HG03442 (cell line): ENCODE data around the gene KIFC3.
"Not testable (repeated sequence)": the region's sequence is repeated elsewhere in the genome, so short reads cannot be mapped to it uniquely, and the experiment has no call there.

Experiments
- ATAC-seq: cut with Tn5 transposase; IDR thresholded peaks from one replicate; pipeline ENCODE4 v1.9.1; 2021; ENCODE audit warnings: mild to moderate bottlenecking, moderate library complexity; ENCODE audit not compliant: unreplicated experiment

The KIFC3 gene

DNA sequence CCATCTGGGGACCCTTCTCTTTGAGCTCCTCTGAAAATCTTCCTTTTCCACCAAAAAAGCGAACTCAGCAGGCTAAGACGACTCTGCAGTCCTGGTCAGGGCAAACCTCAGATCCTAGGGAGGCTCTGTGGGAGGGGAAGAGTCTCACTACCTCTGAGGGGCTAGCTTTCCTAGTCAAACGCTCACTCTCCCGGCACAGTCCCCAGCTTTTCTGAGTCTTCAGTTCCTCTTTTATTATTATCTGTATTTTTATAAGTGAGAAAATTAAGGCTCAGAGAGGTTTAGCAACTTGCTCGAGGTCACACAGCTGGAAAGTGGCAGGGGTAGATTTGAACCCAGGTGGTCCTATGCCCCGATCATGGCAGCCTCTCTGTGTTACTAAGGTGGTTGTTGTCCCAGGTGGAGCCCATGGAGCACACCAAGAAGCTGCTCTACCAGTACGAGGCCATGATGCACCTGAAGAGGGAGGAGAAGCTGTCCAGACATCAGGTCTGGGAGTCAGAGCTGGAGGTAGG lies 75.8 kb downstream of the KIFC3 start:
- no peak for ATAC-seq

DNA sequence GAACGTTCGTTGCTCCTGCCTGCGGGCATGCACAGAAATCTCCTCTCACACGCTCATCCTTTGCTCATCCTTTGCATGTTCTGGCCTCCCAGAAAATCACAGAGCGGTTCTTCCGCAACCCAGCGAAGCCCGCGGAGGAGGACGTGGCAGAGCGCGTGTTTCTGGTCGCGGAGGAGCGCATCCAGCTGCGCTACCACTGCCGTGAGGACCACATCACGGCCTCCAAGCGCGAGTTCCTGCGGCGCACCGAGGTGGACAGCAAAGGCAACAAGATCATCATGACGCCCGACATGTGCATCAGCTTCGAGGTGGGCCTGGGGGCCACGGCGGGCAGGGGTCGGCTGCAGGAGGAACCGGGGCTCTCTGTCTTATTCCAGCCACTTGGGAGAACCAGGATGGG lies 76.3 kb downstream of the KIFC3 start:
- ATAC-seq: no peak

DNA sequence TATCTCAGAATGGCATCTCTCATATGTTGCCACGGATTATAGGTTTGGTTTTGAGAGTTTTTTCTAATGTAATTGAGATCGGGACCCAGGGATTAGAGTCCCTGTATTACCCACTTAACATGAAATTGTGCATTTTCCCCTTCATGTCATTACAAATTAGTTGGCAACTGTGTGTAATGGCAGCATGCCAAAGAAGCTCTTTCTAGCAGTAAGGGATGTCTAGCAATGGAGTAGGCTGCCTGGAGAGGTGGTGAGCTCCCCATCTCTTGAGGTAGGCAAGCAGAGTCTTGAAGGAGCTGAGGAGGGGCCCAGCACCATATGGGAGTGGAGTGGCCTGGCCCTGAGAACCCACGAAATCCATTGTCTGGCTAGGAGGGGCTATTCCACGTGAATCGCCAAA lies 76.7 kb downstream of the KIFC3 start:
- ATAC-seq: no peak

DNA sequence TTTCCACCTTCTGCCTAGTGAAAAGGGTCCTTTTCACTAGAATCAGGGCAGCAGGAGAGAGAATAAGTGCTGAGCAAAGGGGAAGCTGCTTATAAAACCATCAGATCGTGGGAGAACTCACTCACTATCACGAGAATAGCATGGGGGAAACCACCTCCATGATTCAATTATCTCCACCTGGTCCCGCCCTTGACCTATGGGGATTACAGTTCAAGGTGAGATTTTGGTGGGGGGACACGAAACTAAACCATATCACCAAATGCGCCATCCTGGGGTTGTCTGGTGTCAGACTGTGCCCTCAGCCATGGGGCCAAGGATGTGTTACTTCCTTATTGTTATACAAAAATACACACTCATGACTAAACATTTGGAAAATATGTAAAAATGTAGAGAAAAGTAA lies 77.1 kb downstream of the KIFC3 start:
- ATAC-seq: no peak

DNA sequence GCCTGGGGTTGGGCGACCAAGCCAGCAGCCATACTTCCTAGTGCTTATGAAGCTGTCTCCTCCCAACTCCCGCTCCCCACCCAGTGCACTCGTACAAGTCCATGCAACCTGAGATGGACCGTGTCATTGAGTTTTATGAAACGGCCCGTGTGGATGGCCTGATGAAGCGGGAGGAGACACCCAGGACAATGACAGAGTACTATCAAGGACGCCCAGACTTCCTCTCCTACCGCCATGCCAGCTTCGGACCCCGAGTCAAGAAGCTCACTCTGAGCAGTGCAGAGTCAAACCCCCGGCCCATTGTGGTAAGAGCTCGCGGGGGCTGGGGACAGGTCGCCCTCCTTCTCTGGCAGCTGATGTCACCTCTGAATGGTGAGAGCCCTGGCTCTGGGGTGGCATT lies 77.8 kb downstream of the KIFC3 start:
- ATAC-seq: no peak

DNA sequence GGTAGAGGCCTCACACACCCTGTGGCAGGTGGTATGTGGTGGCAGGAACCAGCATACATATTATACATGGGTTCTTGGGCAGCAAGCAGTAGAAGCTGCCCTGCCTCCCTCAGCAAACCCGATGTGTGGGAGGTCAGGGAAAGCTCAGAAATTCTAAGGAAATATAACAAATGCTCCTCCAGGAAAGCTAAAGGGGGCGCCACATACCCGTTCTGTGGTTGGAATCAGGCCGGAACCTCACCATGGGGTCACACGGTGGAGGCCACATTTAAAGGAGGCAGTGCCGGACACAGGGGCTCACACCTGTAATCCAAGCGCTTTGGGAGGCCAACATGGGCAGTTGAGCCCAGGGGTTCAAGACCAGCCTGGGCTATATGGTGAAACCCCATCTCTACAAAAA lies 79.1 kb downstream of the KIFC3 start:
- ATAC-seq: no peak

DNA sequence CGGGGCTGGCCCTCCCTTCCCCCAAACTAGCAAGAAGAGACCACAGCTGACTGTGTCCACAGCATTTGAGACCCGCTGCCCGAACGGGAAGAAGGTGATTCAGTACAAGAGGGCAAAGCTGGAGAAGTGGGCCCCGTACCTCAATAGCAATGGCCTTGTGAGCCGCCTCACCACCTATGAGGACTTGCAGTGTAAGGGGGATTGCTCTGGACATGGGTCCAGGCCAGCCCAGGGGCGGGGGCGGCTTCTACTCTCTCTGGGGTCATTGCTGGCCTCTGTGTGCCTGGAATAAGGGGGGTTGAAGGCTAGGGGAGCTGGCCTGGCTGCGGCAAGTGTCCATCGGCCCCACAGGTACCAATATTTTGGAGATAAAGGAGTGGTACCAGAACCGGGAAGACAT lies 79.6 kb downstream of the KIFC3 start:
- ATAC-seq: no peak

DNA sequence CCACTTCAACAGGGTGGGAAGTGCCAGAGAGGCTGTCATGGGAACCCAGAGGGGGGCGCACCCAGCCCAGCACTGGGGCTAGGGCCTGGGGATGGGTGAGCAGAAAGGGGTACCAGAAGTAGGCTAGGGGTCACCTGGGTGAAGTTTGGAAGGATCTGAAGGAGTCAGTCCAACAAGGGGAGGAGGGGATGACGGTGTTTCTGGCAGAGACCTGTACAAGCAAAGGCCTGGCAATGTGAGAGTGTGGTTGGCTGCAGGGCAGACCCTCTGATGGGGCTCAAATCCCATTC lies 80.1 kb downstream of the KIFC3 start:
- no peak for ATAC-seq

DNA sequence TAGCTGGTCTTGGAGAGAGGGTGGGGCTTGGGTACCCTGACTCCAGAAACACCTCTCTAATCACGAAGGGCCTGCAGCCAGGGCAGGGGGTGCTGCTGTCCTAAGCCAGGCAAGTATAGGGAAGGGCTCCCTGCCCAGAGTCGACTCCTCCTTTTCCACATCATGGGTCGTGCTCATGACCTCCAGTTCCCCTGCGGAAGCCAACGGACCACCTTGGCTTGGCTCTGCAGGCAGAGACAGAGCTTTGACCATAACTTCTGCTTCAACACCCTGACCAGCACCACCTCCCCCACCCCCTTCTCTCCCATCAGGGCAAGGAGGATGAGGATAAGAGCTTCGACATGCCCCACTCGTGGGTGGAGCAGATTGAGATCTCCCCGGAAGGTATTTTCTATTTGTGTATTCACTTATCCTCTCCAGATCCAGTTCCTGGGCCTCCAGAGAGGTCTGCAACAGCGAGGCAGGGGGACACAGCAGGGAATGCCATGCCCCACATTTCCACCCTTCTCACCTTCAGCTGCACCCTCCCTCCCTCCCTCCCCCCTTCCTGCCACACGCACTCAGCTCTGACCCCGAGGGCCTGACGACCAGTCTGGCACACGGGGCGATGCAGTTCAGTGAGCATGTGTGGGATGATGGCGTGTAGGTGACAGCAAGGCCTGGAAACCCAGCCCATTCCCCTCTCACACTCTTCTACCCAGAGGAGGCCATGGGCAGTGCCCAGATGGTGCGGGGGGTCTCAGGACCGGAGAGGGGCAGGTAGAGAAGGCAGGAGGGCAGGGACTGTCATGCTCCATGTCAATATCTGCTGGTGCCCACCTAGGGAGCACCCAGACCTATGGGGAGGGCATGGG lies 80.7 kb downstream of the KIFC3 start:
- no peak for ATAC-seq

DNA sequence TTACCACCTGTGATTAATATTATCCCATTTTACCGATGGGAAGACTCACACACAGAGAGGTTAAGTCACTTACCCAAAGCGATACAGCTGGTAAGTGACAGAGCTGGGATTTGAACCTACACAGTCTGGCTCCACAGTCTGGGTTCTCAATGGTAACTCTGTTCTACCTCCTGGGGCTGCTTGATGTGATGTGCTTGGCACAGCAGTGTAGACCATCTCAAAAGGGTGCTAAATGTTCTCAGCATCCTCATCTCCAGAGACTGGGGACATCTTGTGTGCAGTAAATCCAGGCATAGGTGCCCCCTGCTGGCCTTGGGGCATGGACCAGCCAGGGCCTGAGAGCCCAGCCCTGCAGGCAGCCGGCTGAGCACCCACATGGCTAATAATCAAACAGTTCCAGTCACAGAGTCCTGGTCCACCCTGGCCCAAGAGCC lies 82.1 kb downstream of the KIFC3 start:
- no peak for ATAC-seq

DNA sequence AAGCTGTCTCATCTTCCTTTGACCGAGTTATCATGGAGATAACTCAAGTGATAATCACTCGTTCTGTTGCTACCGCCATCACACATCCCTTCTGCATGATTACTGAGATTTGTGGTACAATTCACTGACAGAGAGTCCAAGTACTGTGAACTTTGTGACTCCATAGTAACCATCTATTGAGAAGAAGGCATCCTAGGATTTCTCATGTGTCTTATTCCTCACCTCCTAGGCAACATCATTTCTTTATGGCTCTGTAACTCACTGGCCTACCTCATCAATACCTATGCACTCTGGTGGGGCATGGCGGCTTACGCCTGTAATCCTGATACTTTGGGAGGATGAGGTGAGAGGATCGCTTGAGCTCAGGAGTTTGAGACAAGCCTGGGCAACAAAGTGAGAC lies 88.2 kb downstream of the KIFC3 start:
- ATAC-seq: no peak

DNA sequence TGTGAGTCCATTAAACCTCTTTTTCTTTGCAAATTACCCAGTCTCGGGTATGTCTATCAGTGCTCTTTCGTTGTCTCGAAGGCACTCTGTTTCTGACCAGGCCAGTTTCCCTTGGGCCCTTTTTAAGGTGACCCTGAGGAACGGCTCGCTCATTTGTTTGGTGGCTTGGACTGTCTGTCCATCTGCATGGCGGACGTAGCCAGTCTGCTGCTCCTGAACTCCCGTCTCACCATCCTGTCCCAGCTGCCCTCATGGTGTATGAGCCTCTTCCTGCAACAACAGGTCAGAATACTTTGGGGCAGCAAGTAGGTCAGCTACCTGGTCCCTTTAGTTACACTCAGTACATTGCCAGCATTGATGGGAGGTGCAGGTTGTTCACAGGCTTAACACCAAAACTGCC lies 88.7 kb downstream of the KIFC3 start:
- no peak for ATAC-seq

DNA sequence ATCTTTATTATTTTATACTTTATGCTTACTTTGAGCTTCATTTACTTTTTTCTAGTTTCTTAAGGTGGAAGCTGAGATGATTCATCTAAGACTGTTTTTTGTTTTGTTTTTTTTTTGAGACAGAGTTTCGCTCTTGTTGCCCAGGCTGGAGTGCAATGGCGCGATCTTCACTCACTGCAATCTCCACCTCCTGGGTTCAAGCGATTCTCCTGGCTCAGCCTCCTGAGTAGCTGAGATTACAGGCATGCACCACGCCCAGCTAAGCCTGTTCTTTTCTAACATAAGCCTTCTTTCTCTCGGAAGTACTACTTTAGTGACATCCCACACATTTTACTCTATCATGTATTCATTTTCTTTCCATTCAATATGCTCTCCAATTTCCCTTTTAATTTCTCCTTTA lies 89.7 kb downstream of the KIFC3 start:
- not testable (repeated sequence) for ATAC-seq

DNA sequence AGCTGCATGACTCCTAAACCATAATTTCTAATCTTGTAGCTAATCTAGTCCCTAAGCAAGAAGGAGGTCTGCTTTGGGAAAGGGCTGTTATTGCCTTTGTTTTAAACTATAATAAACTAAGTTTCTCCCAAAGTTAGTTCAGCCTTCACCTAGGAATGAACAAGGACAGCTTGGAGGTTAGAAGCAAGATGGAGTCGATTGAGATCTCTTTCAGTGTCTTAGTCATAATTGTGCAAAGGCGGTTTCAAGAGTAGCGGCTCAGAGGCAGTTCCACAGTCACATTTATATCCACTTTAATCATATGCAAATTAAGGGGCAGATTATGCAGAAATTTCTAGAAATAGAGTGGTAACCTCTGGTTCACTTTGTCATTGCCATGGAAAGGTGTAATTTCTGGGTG lies 90.3 kb downstream of the KIFC3 start:
- ATAC-seq: no peak

DNA sequence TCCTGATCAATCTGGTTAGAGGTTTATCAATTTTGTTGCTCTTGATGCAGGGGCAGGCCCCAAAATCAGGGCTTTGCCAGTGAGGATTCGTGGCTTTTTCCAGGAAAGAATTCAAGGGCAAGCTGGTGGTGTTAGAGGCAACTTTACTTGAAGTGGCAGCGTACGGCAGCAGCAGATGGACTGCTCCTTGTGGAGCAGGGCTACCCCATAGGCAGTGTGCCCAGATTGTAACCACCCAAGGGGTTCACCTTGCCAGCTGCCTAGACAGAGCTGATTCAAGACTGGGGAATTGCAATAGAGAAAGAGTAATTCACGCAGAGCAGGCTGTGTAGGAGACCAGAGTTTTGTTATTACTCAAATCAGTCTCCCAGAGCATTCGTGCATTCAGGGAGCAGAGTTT lies 90.9 kb downstream of the KIFC3 start:
- ATAC-seq: no peak

DNA sequence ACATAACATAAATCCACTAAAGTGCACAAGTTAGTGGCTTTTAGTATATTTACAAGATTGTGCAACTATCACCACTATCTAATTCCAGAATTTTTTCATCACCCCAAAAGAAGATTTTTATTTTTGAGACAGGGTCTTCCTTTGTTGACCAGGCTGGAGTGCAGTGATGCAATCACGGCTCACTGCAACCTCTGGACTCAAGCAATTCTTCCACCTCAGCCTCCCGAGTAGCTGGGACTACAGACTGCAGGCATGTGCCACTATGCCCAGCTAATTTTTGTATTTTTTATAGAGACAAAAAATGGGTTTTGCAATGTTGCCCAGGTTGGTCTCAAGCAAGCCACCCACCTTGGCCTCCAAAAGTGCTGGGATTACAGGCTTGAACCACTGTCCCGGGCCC lies 92.6 kb downstream of the KIFC3 start:
- no peak for ATAC-seq
